HEK293 (cell line): ENCODE results near the gene CCR5AS.
"Not testable (repeated sequence)": the region's sequence is repeated elsewhere in the genome, so short reads cannot be mapped to it uniquely, and the experiment has no call there.

Experiments
- CTCF ChIA-PET: fragments of 350-600 bp; formaldehyde crosslinking; extraction: SDS; loops from one replicate; lab custom pipeline; 2021; ENCODE audit warnings: antibody characterized with exemption; lab: Yijun Ruan, JAX
- POLR2A ChIA-PET: fragments of 300-600 bp; formaldehyde crosslinking; extraction: SDS; loops from one replicate; lab custom pipeline; 2020; ENCODE audit warnings: antibody characterized with exemption, inconsistent platforms; lab: Yijun Ruan, JAX
- H3K27ac ChIP-seq: fragments of 200-500 bp; sonication (Bioruptor generic); 2 replicates; pipeline ENCODE4 v1.5.1; 2014; ENCODE audit warnings: low read depth, low read length, control low read depth, inconsistent platforms; ENCODE audit errors: extremely low read depth
- H3K36me3 ChIP-seq, 2 experiments: fragments of 200-500 bp in 1 of 2; sonication (Bioruptor generic) in 1 of 2; 1 replicate in 1 of 2; 2 replicates in 1 of 2; pipeline ENCODE4 v1.5.1; 2014 to 2017; ENCODE audit warnings: inconsistent platforms in 2 of 2, low read length in 2 of 2; ENCODE audit not compliant: control insufficient read depth in 2 of 2, insufficient read depth in 1 of 2
- H3K4me1 ChIP-seq: fragments of 200-500 bp; sonication (Bioruptor generic); 2 replicates; pipeline ENCODE4 v1.5.1; 2014; ENCODE audit warnings: mild to moderate bottlenecking, low read length, inconsistent platforms; ENCODE audit not compliant: control insufficient read depth, insufficient read depth
- H3K4me3 ChIP-seq: 2 replicates; pipeline ENCODE4 v1.5.1; 2011; ENCODE audit warnings: low read depth, mild to moderate bottlenecking, control low read depth, low read length, moderate library complexity
- H3K9me3 ChIP-seq: fragments of 200-500 bp; sonication (Bioruptor generic); 2 replicates; pipeline ENCODE4 v1.5.1; 2014; ENCODE audit warnings: low read depth, low read length, inconsistent platforms; ENCODE audit not compliant: control insufficient read depth, insufficient read depth
- EGR2 ChIP-seq: fragments of 450-650 bp; formaldehyde crosslinking; IDR thresholded peaks from 2 replicates; pipeline ENCODE4 v1.5.1; 2016; ENCODE audit warnings: low read depth, missing biosample characterization, missing genetic modification characterization
- GLIS2 ChIP-seq: fragments of 450-650 bp; formaldehyde crosslinking; IDR thresholded peaks from 2 replicates; pipeline ENCODE4 v1.5.1; 2016; ENCODE audit warnings: missing biosample characterization, missing genetic modification characterization
- OSR2 ChIP-seq: fragments of 450-650 bp; formaldehyde crosslinking; IDR thresholded peaks from 2 replicates; pipeline ENCODE4 v1.5.1; 2016; ENCODE audit warnings: missing biosample characterization, missing genetic modification characterization
- SCRT1 ChIP-seq: fragments of 450-650 bp; formaldehyde crosslinking; IDR thresholded peaks from 2 replicates; pipeline ENCODE4 v1.5.1; 2016; ENCODE audit warnings: missing biosample characterization, missing genetic modification characterization, borderline replicate concordance
- ZFP41 ChIP-seq: fragments of 450-650 bp; formaldehyde crosslinking; IDR thresholded peaks from 2 replicates; pipeline ENCODE4 v1.5.1; 2016; ENCODE audit warnings: missing biosample characterization, missing genetic modification characterization, borderline replicate concordance
- ZNF155 ChIP-seq: fragments of 450-650 bp; formaldehyde crosslinking; IDR thresholded peaks from 2 replicates; pipeline ENCODE4 v1.5.1; 2016; ENCODE audit warnings: missing biosample characterization, missing genetic modification characterization
- ZNF175 ChIP-seq: fragments of 450-650 bp; formaldehyde crosslinking; IDR thresholded peaks from 2 replicates; pipeline ENCODE4 v1.5.1; 2016; ENCODE audit warnings: missing biosample characterization, missing genetic modification characterization
- ZNF19 ChIP-seq: fragments of 450-650 bp; formaldehyde crosslinking; IDR thresholded peaks from 2 replicates; pipeline ENCODE4; 2016; ENCODE audit warnings: missing biosample characterization, missing genetic modification characterization, low read depth
- ZNF239 ChIP-seq: fragments of 450-650 bp; formaldehyde crosslinking; IDR thresholded peaks from 2 replicates; pipeline ENCODE4 v1.5.1; 2016; ENCODE audit warnings: missing biosample characterization, missing genetic modification characterization
- ZNF366 ChIP-seq: fragments of 450-650 bp; formaldehyde crosslinking; conservative IDR thresholded peaks from 2 replicates; pipeline ENCODE4 v1.5.1; 2016; ENCODE audit warnings: missing biosample characterization, missing genetic modification characterization
- ZNF426 ChIP-seq: fragments of 450-650 bp; formaldehyde crosslinking; IDR thresholded peaks from 2 replicates; pipeline ENCODE4 v1.5.1; 2017; ENCODE audit warnings: missing biosample characterization, missing genetic modification characterization, mild to moderate bottlenecking, inconsistent platforms, moderate library complexity
- ZNF48 ChIP-seq: fragments of 450-650 bp; formaldehyde crosslinking; IDR thresholded peaks from 2 replicates; pipeline ENCODE4 v1.5.1; 2016; ENCODE audit warnings: missing biosample characterization, missing genetic modification characterization
- ZNF623 ChIP-seq: fragments of 450-650 bp; formaldehyde crosslinking; IDR thresholded peaks from 2 replicates; pipeline ENCODE4 v1.5.1; 2016; ENCODE audit warnings: missing biosample characterization, missing genetic modification characterization
- ZNF701 ChIP-seq: fragments of 450-650 bp; formaldehyde crosslinking; IDR thresholded peaks from 2 replicates; pipeline ENCODE4 v1.5.1; 2016; ENCODE audit warnings: missing biosample characterization, missing genetic modification characterization
- ZNF785 ChIP-seq: fragments of 450-650 bp; formaldehyde crosslinking; IDR thresholded peaks from 2 replicates; pipeline ENCODE4 v1.5.1; 2016; ENCODE audit warnings: missing biosample characterization, missing genetic modification characterization
- ZNF837 ChIP-seq: fragments of 450-650 bp; formaldehyde crosslinking; IDR thresholded peaks from 2 replicates; pipeline ENCODE4 v1.5.1; 2016; ENCODE audit warnings: missing biosample characterization, missing genetic modification characterization
- TF ChIP-seq, protein P1 (sequence below): fragments of 450-650 bp; formaldehyde crosslinking; IDR thresholded peaks from 2 replicates; pipeline ENCODE4 v1.5.1; 2016; ENCODE audit warnings: missing biosample characterization, missing genetic modification characterization
- TF ChIP-seq, protein P2 (sequence below): fragments of 450-650 bp; formaldehyde crosslinking; IDR thresholded peaks from 2 replicates; pipeline ENCODE4 v1.5.1; 2017; ENCODE audit warnings: missing biosample characterization, missing genetic modification characterization
- TF ChIP-seq, protein P3 (sequence below): fragments of 450-650 bp; formaldehyde crosslinking; IDR thresholded peaks from 2 replicates; pipeline ENCODE4 v1.5.1; 2016; ENCODE audit warnings: missing biosample characterization, missing genetic modification characterization
- TF ChIP-seq, protein P4 (sequence below): fragments of 450-650 bp; formaldehyde crosslinking; conservative IDR thresholded peaks from 2 replicates; pipeline ENCODE4 v1.5.1; 2016; ENCODE audit warnings: low read depth, missing biosample characterization, missing genetic modification characterization

Gene CCR5AS

DNA sequence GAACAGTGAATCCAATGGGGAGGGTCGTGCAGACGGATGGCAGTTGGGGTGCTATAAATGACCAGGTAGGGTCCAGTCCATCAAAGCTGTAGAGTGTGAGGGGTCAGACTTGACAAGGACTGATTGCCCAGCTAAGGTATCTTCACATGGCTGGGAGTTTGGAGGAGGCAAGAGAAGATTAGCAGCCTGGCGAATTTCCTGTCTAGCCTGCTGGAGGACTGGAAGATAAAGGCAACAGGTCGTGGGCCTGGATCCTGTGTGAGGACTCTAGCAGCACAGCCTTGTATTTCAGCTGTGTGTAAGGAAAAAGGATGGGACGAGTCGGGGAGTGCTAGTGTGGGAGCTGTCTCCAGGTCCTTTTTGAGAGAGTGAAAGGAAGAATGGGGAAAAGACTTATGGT is 17.6 kb downstream of the CCR5AS start:
- no peaks in the 10 kb centered on the region for H3K4me1 ChIP-seq
- H3K4me3 ChIP-seq, result no peak overlapping the region
- ChIA-PET POLR2A (no interaction called here), CTCF (interaction anchor here (1.1 kb wide), 1 partner anchor 11 kb away, joined by 3 read pairs; no protein-coding TSS in a partner anchor)
- H3K9me3 ChIP-seq, result no peaks in the 10 kb centered on the region
- no peaks in the 10 kb centered on the region for H3K36me3 ChIP-seq
- H3K27ac ChIP-seq, result no peak overlapping the region
- TF ChIP-seq ZNF155 (tag by site-specific recombination) (no peak), ZNF175 (tag by site-specific recombination) (no peak), ZFP41 (tag by site-specific recombination) (no peak), ZNF785 (tag by site-specific recombination) (no peak), ZNF239 (tag by site-specific recombination) (no peak), OSR2 (tag by site-specific recombination) (no peak), ZNF623 (no peak), ZNF701 (tag by site-specific recombination) (no peak), ZNF426 (no peak), EGR2 (no peak), ZNF48 (no peak), ZNF19 (no peak), ZNF366 (tag by site-specific recombination) (no peak), SCRT1 (tag by site-specific recombination) (no peak), ZNF837 (tag by site-specific recombination) (no peak), GLIS2 (tag by site-specific recombination) (no peak)
- TF ChIP-seq, protein P1, sequence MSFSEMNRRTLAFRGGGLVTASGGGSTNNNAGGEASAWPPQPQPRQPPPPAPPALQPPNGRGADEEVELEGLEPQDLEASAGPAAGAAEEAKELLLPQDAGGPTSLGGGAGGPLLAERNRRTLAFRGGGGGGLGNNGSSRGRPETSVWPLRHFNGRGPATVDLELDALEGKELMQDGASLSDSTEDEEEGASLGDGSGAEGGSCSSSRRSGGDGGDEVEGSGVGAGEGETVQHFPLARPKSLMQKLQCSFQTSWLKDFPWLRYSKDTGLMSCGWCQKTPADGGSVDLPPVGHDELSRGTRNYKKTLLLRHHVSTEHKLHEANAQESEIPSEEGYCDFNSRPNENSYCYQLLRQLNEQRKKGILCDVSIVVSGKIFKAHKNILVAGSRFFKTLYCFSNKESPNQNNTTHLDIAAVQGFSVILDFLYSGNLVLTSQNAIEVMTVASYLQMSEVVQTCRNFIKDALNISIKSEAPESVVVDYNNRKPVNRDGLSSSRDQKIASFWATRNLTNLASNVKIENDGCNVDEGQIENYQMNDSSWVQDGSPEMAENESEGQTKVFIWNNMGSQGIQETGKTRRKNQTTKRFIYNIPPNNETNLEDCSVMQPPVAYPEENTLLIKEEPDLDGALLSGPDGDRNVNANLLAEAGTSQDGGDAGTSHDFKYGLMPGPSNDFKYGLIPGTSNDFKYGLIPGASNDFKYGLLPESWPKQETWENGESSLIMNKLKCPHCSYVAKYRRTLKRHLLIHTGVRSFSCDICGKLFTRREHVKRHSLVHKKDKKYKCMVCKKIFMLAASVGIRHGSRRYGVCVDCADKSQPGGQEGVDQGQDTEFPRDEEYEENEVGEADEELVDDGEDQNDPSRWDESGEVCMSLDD (tag by site-specific recombination), result no peak
- TF ChIP-seq, protein P2, sequence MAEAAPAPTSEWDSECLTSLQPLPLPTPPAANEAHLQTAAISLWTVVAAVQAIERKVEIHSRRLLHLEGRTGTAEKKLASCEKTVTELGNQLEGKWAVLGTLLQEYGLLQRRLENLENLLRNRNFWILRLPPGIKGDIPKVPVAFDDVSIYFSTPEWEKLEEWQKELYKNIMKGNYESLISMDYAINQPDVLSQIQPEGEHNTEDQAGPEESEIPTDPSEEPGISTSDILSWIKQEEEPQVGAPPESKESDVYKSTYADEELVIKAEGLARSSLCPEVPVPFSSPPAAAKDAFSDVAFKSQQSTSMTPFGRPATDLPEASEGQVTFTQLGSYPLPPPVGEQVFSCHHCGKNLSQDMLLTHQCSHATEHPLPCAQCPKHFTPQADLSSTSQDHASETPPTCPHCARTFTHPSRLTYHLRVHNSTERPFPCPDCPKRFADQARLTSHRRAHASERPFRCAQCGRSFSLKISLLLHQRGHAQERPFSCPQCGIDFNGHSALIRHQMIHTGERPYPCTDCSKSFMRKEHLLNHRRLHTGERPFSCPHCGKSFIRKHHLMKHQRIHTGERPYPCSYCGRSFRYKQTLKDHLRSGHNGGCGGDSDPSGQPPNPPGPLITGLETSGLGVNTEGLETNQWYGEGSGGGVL (tag by site-specific recombination), result no peak
- TF ChIP-seq, protein P3, sequence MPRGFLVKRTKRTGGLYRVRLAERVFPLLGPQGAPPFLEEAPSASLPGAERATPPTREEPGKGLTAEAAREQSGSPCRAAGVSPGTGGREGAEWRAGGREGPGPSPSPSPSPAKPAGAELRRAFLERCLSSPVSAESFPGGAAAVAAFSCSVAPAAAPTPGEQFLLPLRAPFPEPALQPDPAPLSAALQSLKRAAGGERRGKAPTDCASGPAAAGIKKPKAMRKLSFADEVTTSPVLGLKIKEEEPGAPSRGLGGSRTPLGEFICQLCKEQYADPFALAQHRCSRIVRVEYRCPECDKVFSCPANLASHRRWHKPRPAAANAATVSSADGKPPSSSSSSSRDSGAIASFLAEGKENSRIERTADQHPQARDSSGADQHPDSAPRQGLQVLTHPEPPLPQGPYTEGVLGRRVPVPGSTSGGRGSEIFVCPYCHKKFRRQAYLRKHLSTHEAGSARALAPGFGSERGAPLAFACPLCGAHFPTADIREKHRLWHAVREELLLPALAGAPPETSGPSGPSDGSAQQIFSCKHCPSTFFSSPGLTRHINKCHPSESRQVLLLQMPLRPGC (tag by site-specific recombination), result no peak
- TF ChIP-seq, protein P4, sequence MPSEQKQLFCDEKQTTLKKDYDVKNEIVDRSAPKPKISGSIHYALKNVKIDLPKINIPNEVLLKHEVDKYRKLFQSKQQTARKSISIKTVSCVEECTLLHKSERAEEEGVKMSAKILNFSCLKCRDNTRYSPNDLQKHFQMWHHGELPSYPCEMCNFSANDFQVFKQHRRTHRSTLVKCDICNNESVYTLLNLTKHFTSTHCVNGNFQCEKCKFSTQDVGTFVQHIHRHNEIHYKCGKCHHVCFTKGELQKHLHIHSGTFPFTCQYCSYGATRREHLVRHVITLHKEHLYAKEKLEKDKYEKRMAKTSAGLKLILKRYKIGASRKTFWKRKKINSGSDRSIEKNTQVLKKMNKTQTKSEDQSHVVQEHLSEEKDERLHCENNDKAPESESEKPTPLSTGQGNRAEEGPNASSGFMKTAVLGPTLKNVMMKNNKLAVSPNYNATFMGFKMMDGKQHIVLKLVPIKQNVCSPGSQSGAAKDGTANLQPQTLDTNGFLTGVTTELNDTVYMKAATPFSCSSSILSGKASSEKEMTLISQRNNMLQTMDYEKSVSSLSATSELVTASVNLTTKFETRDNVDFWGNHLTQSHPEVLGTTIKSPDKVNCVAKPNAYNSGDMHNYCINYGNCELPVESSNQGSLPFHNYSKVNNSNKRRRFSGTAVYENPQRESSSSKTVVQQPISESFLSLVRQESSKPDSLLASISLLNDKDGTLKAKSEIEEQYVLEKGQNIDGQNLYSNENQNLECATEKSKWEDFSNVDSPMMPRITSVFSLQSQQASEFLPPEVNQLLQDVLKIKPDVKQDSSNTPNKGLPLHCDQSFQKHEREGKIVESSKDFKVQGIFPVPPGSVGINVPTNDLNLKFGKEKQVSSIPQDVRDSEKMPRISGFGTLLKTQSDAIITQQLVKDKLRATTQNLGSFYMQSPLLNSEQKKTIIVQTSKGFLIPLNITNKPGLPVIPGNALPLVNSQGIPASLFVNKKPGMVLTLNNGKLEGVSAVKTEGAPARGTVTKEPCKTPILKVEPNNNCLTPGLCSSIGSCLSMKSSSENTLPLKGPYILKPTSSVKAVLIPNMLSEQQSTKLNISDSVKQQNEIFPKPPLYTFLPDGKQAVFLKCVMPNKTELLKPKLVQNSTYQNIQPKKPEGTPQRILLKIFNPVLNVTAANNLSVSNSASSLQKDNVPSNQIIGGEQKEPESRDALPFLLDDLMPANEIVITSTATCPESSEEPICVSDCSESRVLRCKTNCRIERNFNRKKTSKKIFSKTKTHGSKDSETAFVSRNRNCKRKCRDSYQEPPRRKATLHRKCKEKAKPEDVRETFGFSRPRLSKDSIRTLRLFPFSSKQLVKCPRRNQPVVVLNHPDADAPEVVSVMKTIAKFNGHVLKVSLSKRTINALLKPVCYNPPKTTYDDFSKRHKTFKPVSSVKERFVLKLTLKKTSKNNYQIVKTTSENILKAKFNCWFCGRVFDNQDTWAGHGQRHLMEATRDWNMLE, result no peak

DNA sequence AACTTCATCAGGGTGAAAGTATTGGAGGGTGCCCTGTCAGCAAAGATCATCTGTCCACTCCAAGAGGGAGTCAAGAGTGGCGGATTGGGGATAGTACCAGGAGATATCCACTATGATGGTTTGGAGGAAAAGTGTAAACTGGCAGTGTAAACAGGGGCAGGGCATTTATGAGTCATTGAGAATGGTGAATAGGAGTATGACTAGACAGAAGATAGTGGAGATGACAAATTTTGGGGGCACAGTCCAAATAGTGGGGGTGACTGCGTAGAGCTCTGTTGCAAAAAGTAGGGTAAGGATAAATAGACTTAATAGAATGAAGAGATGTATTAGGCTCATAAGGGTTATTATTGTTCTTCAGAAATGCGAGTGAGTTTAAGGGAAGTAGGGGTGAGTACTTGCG is 18.0 kb downstream of the CCR5AS start:
- H3K36me3 ChIP-seq, H3K4me3 ChIP-seq, POLR2A ChIA-PET, H3K27ac ChIP-seq, H3K4me1 ChIP-seq, H3K9me3 ChIP-seq: not testable (repeated sequence)
- CTCF ChIA-PET, result interaction anchor here (1.1 kb wide), 1 partner anchor 11 kb away, joined by 3 read pairs; no protein-coding TSS in a partner anchor
